ENCODE data around the gene OR10A4.
"Not testable (repeated sequence)": the region's sequence is repeated elsewhere in the genome, so short reads cannot be mapped to it uniquely, and the experiment has no call there.

Gene OR10A4, protein sequence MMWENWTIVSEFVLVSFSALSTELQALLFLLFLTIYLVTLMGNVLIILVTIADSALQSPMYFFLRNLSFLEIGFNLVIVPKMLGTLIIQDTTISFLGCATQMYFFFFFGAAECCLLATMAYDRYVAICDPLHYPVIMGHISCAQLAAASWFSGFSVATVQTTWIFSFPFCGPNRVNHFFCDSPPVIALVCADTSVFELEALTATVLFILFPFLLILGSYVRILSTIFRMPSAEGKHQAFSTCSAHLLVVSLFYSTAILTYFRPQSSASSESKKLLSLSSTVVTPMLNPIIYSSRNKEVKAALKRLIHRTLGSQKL

DNA sequence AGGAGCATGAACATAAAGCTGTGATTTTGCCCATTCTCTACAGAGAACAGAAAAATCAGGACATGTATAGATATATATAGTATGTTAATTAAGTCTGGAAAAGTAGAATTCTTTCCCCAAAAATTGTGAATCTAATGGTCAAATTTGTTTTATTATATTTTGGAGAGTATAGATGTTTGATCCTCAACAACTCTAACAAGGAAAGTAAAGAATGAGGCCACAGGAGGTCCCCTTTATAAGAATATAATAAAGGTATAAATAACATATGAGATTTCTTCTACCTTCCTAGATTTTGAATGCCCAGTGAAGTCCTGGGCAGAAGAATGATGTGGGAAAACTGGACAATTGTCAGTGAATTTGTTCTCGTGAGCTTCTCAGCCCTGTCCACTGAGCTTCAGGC is at the start of gene OR10A4:
Gene OR10A4 (plus strand): TSS at position 301 of the 400 bp plus-strand sequence. CDS start 23 bp downstream, at position 324.
- peaks cover 9% of the 10 kb centered on the region for H3K27me3 Mint-ChIP-seq
- peaks cover 1% of the 10 kb centered on the region for H3K9me3 Mint-ChIP-seq
- no peak for DNase-seq (ENCODE audit: low spot score in 2 of 2)
- H3K4me1 Mint-ChIP-seq, result peaks cover 3% of the 10 kb centered on the region
- H3K27ac Mint-ChIP-seq, result no peak within 1 kb of the TSS
- H3K4me3 Mint-ChIP-seq, result no peak within 1 kb of the TSS
- no peak for ATAC-seq (ENCODE audit: low read depth)
- H3K36me3 Mint-ChIP-seq, result no peaks in the 10 kb centered on the region

- Mint-ChIP-seq H3K36me3 (no peaks in the 10 kb centered on the region), H3K27me3 (no peaks in the 10 kb centered on the region), H3K4me3 (no peak overlapping the region), H3K9me3 (no peaks in the 10 kb centered on the region), H3K27ac (no peak overlapping the region), H3K4me1 (peaks cover 6% of the 10 kb centered on the region)
- DNase-seq (ENCODE audit: low spot score in 2 of 2) (no peak), ATAC-seq (ENCODE audit: low read depth) (no peak)
These were observed 48.3 kb upstream of the OR10A4 start for GRCh38 chr11:6828103-6828502.

- H3K4me3 Mint-ChIP-seq, result no peak overlapping the region
- no peaks in the 10 kb centered on the region for H3K36me3 Mint-ChIP-seq
- DNase-seq (ENCODE audit: low spot score in 2 of 2), result no peak
- no peaks in the 10 kb centered on the region for H3K9me3 Mint-ChIP-seq
- peak overlapping the region; percentile 31 for H3K27ac Mint-ChIP-seq
- ATAC-seq (ENCODE audit: low read depth), result no peak
- H3K27me3 Mint-ChIP-seq, result no peaks in the 10 kb centered on the region
- peaks cover 8% of the 10 kb centered on the region for H3K4me1 Mint-ChIP-seq
These were observed 43.1 kb upstream of the OR10A4 start for GRCh38 chr11:6833356-6833755.

- Mint-ChIP-seq H3K4me3 (no peak overlapping the region), H3K36me3 (no peaks in the 10 kb centered on the region), H3K27me3 (no peaks in the 10 kb centered on the region), H3K9me3 (no peaks in the 10 kb centered on the region), H3K4me1 (peaks cover 8% of the 10 kb centered on the region), H3K27ac (no peak overlapping the region)
- DNase-seq (ENCODE audit: low spot score in 2 of 2), result no peak
- ATAC-seq (ENCODE audit: low read depth), result no peak
These were observed 42.4 kb upstream of the OR10A4 start for GRCh38 chr11:6834021-6834420.

DNA sequence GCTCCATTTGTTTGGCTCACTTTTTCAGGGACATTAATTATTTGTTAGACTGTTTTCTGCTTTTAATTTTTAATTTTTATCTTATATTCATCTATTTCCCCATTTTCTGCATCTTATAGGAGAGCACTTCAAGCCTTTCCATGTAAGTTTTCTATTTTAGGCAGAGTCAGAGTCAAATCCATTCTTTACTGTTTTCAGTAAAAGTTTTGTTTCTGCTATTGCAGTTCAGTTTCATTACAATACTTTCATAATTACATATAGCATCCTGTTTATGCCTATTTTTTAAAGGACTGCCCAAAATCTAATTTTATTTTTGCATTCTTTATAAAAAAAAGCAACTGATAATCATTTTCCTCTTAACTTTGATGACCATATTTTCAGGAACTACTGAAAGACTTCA is 34.7 kb upstream of the OR10A4 start:
- DNase-seq (ENCODE audit: low spot score in 2 of 2) (no peak), ATAC-seq (ENCODE audit: low read depth) (no peak)
- no peak overlapping the region for H3K4me3 Mint-ChIP-seq
- H3K4me1 Mint-ChIP-seq, result no peaks in the 10 kb centered on the region
- peaks cover 4% of the 10 kb centered on the region for H3K9me3 Mint-ChIP-seq
- peaks cover 13% of the 10 kb centered on the region for H3K27me3 Mint-ChIP-seq
- H3K36me3 Mint-ChIP-seq, result peaks cover 2% of the 10 kb centered on the region
- H3K27ac Mint-ChIP-seq, result no peak overlapping the region

DNA sequence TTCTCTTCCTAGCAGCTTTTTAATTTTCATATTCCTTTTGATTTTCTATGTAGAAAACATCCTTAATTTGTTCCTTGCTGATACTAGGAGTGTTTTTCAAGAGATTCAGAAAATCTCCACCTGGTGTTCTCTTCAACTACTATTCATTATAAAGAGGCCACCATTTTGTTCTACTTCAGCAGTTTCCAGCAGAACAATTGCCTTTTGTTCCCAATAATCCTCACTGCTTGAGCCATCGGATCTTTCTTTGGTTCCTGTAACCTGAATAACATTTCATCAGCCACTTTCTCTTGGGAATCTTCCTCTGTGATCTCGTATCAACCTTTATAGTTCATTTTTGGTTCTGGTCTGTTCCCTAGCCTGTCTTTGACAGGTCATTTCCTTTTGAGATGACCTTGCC is 32.8 kb upstream of the OR10A4 start:
- Mint-ChIP-seq H3K27me3 (peaks cover 18% of the 10 kb centered on the region), H3K4me1 (no peaks in the 10 kb centered on the region), H3K36me3 (peaks cover 2% of the 10 kb centered on the region), H3K9me3 (peaks cover 4% of the 10 kb centered on the region), H3K27ac (no peak overlapping the region), H3K4me3 (no peak overlapping the region)
- ATAC-seq (ENCODE audit: low read depth), result no peak
- DNase-seq (ENCODE audit: low spot score in 2 of 2), result no peak

- Mint-ChIP-seq H3K4me1 (no peaks in the 10 kb centered on the region), H3K27ac (no peak overlapping the region), H3K27me3 (peaks cover 18% of the 10 kb centered on the region), H3K9me3 (peaks cover 4% of the 10 kb centered on the region), H3K36me3 (peaks cover 2% of the 10 kb centered on the region), H3K4me3 (no peak overlapping the region)
- DNase-seq (ENCODE audit: low spot score in 2 of 2) (no peak), ATAC-seq (ENCODE audit: low read depth) (no peak)
These were observed 32.1 kb upstream of the OR10A4 start for GRCh38 chr11:6844356-6844755.

DNA sequence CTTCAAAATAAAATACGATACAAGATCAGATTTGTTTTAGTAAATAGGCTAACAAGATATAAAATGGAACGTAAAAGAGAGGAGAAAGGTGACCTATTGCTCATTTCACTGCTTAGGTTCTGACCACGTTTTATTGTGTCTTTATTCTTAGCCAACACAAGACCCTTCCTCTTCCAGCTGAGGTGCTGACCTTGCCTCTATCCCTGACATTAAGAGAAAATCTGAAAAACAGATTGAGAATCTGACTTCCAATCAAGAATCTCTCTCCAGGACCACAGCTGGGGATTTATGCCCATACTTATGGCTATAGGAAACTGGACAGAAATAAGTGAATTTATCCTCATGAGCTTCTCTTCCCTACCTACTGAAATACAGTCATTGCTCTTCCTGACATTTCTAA is 31.0 kb upstream of the OR10A4 start, which contains the start of gene OR10A5:
Gene OR10A5 (plus strand): TSS at position 301 of the 400 bp plus-strand sequence. CDS start 0 bp downstream, at position 301.
- peaks cover 2% of the 10 kb centered on the region for H3K36me3 Mint-ChIP-seq
- no peak within 1 kb of the TSS for H3K27ac Mint-ChIP-seq
- H3K27me3 Mint-ChIP-seq, result peaks cover 18% of the 10 kb centered on the region
- no peaks in the 10 kb centered on the region for H3K4me1 Mint-ChIP-seq
- DNase-seq (ENCODE audit: low spot score in 2 of 2) (no peak), ATAC-seq (ENCODE audit: low read depth) (no peak)
- no peak within 1 kb of the TSS for H3K4me3 Mint-ChIP-seq
- H3K9me3 Mint-ChIP-seq, result peaks cover 4% of the 10 kb centered on the region

- ATAC-seq (ENCODE audit: low read depth) (no peak), DNase-seq (ENCODE audit: low spot score in 2 of 2) (no peak)
- H3K27me3 Mint-ChIP-seq, result peaks cover 16% of the 10 kb centered on the region
- H3K4me3 Mint-ChIP-seq, result no peak overlapping the region
- H3K4me1 Mint-ChIP-seq, result no peaks in the 10 kb centered on the region
- no peak overlapping the region for H3K27ac Mint-ChIP-seq
- H3K9me3 Mint-ChIP-seq, result peaks cover 8% of the 10 kb centered on the region
- H3K36me3 Mint-ChIP-seq, result peaks cover 6% of the 10 kb centered on the region
These were observed 25.9 kb upstream of the OR10A4 start for GRCh38 chr11:6850526-6850925.

GRCh38 chr11:6854801-6855200 is 21.6 kb upstream of the OR10A4 start:
- H3K4me3 Mint-ChIP-seq; ATAC-seq (ENCODE audit: low read depth); H3K27me3 Mint-ChIP-seq; DNase-seq (ENCODE audit: low spot score in 2 of 2); H3K4me1 Mint-ChIP-seq; H3K36me3 Mint-ChIP-seq; H3K27ac Mint-ChIP-seq; H3K9me3 Mint-ChIP-seq: not testable (repeated sequence)

GRCh38 chr11:6855971-6856541 is 20.4 kb upstream of the OR10A4 start:
- DNase-seq (ENCODE audit: low spot score in 2 of 2) (no peak), ATAC-seq (ENCODE audit: low read depth) (no peak)
- no peak overlapping the region for H3K27ac Mint-ChIP-seq
- peaks cover 6% of the 10 kb centered on the region for H3K36me3 Mint-ChIP-seq
- H3K4me1 Mint-ChIP-seq, result peaks cover 5% of the 10 kb centered on the region
- H3K4me3 Mint-ChIP-seq, result no peak overlapping the region
- H3K27me3 Mint-ChIP-seq, result peaks cover 7% of the 10 kb centered on the region
- peaks cover 5% of the 10 kb centered on the region for H3K9me3 Mint-ChIP-seq

DNA sequence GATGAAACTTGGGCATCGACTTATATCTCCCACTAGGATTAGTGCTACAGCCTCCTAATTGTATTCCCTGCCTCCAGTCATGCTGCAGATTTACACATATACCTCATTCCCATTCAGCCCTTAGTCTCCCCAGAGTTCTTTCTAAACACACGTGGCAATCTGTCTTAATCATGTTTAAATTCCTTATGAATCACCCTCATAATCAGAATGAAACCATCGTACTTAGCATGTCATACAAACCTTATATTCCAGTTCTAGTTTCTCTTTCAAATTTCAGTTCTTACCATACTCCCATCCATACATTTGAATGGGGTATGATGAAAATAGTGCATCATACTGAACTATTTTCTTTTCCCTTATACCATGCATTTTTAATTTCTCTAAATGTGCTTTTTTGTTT is 19.6 kb upstream of the OR10A4 start:
- Mint-ChIP-seq H3K9me3 (peaks cover 11% of the 10 kb centered on the region), H3K36me3 (peaks cover 6% of the 10 kb centered on the region), H3K27me3 (peaks cover 7% of the 10 kb centered on the region), H3K4me3 (no peak overlapping the region), H3K27ac (no peak overlapping the region), H3K4me1 (peaks cover 5% of the 10 kb centered on the region)
- no peak for DNase-seq (ENCODE audit: low spot score in 2 of 2)
- no peak for ATAC-seq (ENCODE audit: low read depth)

DNA sequence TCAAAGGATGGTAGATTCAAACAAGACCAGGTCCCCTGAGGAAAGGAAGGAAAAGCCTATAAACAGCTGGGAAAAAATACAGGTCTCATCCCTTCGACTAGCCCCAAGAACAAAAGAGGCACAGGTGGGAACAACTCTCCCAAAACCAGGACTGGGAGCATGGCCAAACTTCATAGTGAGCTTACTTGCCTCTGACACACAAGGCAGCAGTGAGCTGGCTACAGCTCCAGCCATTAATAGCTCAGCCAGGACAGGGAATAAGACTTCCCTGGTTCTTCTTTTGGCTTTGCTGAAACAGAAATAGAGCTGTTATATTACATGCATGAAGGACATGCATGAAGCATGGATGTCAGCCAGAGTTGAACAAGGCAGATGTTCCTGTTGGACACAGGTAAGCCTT is 13.5 kb upstream of the OR10A4 start, which contains the start of gene OR10A2:
Gene OR10A2 (plus strand): TSS at position 97 of the 400 bp plus-strand sequence. CDS start 6,698 bp downstream, outside the sequence.
- H3K27ac Mint-ChIP-seq, result no peak within 1 kb of the TSS
- peaks cover 6% of the 10 kb centered on the region for H3K9me3 Mint-ChIP-seq
- H3K36me3 Mint-ChIP-seq, result peaks cover 2% of the 10 kb centered on the region
- H3K4me3 Mint-ChIP-seq, result no peak within 1 kb of the TSS
- DNase-seq (ENCODE audit: low spot score in 2 of 2) (no peak), ATAC-seq (ENCODE audit: low read depth) (no peak)
- H3K27me3 Mint-ChIP-seq, result peaks cover 5% of the 10 kb centered on the region
- no peaks in the 10 kb centered on the region for H3K4me1 Mint-ChIP-seq

DNA sequence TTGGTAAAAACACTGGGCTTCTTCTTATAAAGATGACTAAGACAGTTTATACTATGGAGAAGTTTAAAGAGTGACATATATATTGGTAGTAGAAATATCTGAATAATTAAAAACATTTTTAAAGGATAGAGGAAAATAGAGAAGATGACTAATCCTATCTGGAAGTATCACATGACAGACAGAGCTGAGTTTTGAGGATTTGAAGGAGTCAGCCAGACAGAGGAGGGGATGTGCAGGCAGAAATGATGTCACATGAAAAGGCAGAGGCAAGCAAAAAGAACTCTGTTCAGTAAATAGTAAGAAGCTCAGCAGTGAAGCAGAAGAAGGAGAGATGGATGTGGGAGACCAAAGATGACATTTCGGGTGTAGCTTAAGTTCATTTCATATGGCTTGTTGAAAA is 12.0 kb upstream of the OR10A4 start:
- no peaks in the 10 kb centered on the region for H3K4me1 Mint-ChIP-seq
- DNase-seq (ENCODE audit: low spot score in 2 of 2) (no peak), ATAC-seq (ENCODE audit: low read depth) (no peak)
- H3K27me3 Mint-ChIP-seq, result peaks cover 5% of the 10 kb centered on the region
- H3K4me3 Mint-ChIP-seq, result no peak overlapping the region
- H3K27ac Mint-ChIP-seq, result no peak overlapping the region
- H3K36me3 Mint-ChIP-seq, result peaks cover 2% of the 10 kb centered on the region
- peaks cover 6% of the 10 kb centered on the region for H3K9me3 Mint-ChIP-seq

- Mint-ChIP-seq H3K27ac (no peak overlapping the region), H3K4me1 (no peaks in the 10 kb centered on the region), H3K9me3 (no peaks in the 10 kb centered on the region), H3K4me3 (no peak overlapping the region), H3K36me3 (no peaks in the 10 kb centered on the region), H3K27me3 (peaks cover 4% of the 10 kb centered on the region)
- no peak for ATAC-seq (ENCODE audit: low read depth)
- DNase-seq (ENCODE audit: low spot score in 2 of 2), result no peak
These were observed 5.1 kb upstream of the OR10A4 start for GRCh38 chr11:6871278-6871677.

All from memory B cell (primary cell).